T-helper 17 cell (primary cell): ENCODE measurements around the gene OLFML2A. TPM values are rescaled to one million over a fixed set of nuclear protein-coding genes. Genes with fewer than 3 reads are reported as not detected.
"Not testable (repeated sequence)": the region's sequence is repeated elsewhere in the genome, so short reads cannot be mapped to it uniquely, and the experiment has no call there.

ENCODE experiments used
- ATAC-seq: fragments of 150-1000 bp; cut with Tn5 transposase; 2 replicates; pipeline ENCODE4 v1.10.0; 2021; ENCODE audit warnings: mild to moderate bottlenecking, moderate library complexity
- DNase-seq, 3 donors: peaks; one replicate each; pipeline versions ENCODE4 v3.0.0 to v3.0.0-alpha.2; 2020 to 2021
- H3K9me3 ChIP-seq: one replicate; pipeline ENCODE4 v1.7.0; 2013; ENCODE audit warnings: low read length, mild to moderate bottlenecking; ENCODE audit not compliant: control insufficient read depth, poor library complexity, severe bottlenecking
- H3K27ac Mint-ChIP-seq: one replicate; pipeline ENCODE4 v1.8.0; 2022; ENCODE audit warnings: mild to moderate bottlenecking, moderate library complexity, mixed read lengths
- H3K27me3 Mint-ChIP-seq: one replicate; pipeline ENCODE4 v1.8.0; 2022; ENCODE audit warnings: mixed read lengths
- H3K36me3 Mint-ChIP-seq: one replicate; pipeline ENCODE4 v1.8.0; 2022; ENCODE audit warnings: low read depth, mixed read lengths
- H3K4me1 Mint-ChIP-seq: one replicate; pipeline ENCODE4 v1.8.0; 2022; ENCODE audit warnings: mild to moderate bottlenecking, mixed read lengths
- H3K4me3 Mint-ChIP-seq: one replicate; pipeline ENCODE4 v1.8.0; 2022; ENCODE audit warnings: mild to moderate bottlenecking, moderate library complexity, mixed read lengths
- total RNA-seq, 4 donors: library from RNA in 2 of 4; stranded (reverse) in 2 of 4; gene quantifications; one replicate each; pipeline ENCODE4 v1.2.3 and lab custom pipeline; 2022 to 2026

OLFML2A gene
- total RNA-seq, 2 donors from 2014 or later = not detected

- Mint-ChIP-seq H3K4me3 (no peak overlapping the region), H3K4me1 (peaks cover 2% of the 10 kb centered on the region), H3K36me3 (no peaks in the 10 kb centered on the region), H3K27me3 (peaks cover 16% of the 10 kb centered on the region), H3K27ac (no peak overlapping the region)
- DNase-seq = no peak
- ATAC-seq = no peak
- no peaks in the 10 kb centered on the region for H3K9me3 ChIP-seq
Observed at GRCh38 chr9:124814164-124814535, 37.2 kb downstream of the OLFML2A start.

- ATAC-seq = no peak
- Mint-ChIP-seq H3K4me1 (peaks cover 2% of the 10 kb centered on the region), H3K4me3 (no peak overlapping the region), H3K27ac (no peak overlapping the region), H3K36me3 (no peaks in the 10 kb centered on the region), H3K27me3 (peaks cover 25% of the 10 kb centered on the region)
- no peak for DNase-seq
- no peaks in the 10 kb centered on the region for H3K9me3 ChIP-seq
Observed at GRCh38 chr9:124815601-124816000, 38.7 kb downstream of the OLFML2A start.

- H3K27me3 Mint-ChIP-seq = peaks cover 39% of the 10 kb centered on the region
- peaks cover 2% of the 10 kb centered on the region for H3K4me1 Mint-ChIP-seq
- DNase-seq = no peak
- H3K27ac Mint-ChIP-seq = no peak overlapping the region
- ATAC-seq = no peak
- no peaks in the 10 kb centered on the region for H3K36me3 Mint-ChIP-seq
- H3K9me3 ChIP-seq = no peaks in the 10 kb centered on the region
- no peak overlapping the region for H3K4me3 Mint-ChIP-seq
Observed at GRCh38 chr9:124818431-124819281, 41.7 kb downstream of the OLFML2A start.

GRCh38 chr9:124820698-124821623 lies 44.0 kb downstream of the OLFML2A start:
- ATAC-seq (no peak), DNase-seq (no peak)
- H3K27me3 Mint-ChIP-seq = peaks cover 39% of the 10 kb centered on the region
- H3K36me3 Mint-ChIP-seq = no peaks in the 10 kb centered on the region
- H3K27ac Mint-ChIP-seq = no peak overlapping the region
- no peak overlapping the region for H3K4me3 Mint-ChIP-seq
- peaks cover 2% of the 10 kb centered on the region for H3K4me1 Mint-ChIP-seq
- H3K9me3 ChIP-seq = no peaks in the 10 kb centered on the region

- H3K4me3 Mint-ChIP-seq = no peak overlapping the region
- H3K36me3 Mint-ChIP-seq = no peaks in the 10 kb centered on the region
- H3K27ac Mint-ChIP-seq = no peak overlapping the region
- peaks cover 3% of the 10 kb centered on the region for H3K4me1 Mint-ChIP-seq
- ATAC-seq = no peak
- no peak for DNase-seq
- peaks cover 7% of the 10 kb centered on the region for H3K27me3 Mint-ChIP-seq
- H3K9me3 ChIP-seq = no peaks in the 10 kb centered on the region
Observed at GRCh38 chr9:124828489-124829333, 51.8 kb downstream of the OLFML2A start.

GRCh38 chr9:124829334-124829669 lies 52.4 kb downstream of the OLFML2A start:
- H3K9me3 ChIP-seq = no peaks in the 10 kb centered on the region
- ATAC-seq = no peak
- H3K36me3 Mint-ChIP-seq = no peaks in the 10 kb centered on the region
- no peak overlapping the region for H3K4me3 Mint-ChIP-seq
- no peak for DNase-seq
- H3K27ac Mint-ChIP-seq = no peak overlapping the region
- H3K27me3 Mint-ChIP-seq = peaks cover 10% of the 10 kb centered on the region
- H3K4me1 Mint-ChIP-seq = peaks cover 3% of the 10 kb centered on the region

- DNase-seq (no peak), ATAC-seq (no peak)
- H3K27ac Mint-ChIP-seq = no peak overlapping the region
- no peak overlapping the region for H3K4me3 Mint-ChIP-seq
- H3K36me3 Mint-ChIP-seq = no peaks in the 10 kb centered on the region
- peaks cover 3% of the 10 kb centered on the region for H3K4me1 Mint-ChIP-seq
- peaks cover 16% of the 10 kb centered on the region for H3K27me3 Mint-ChIP-seq
- H3K9me3 ChIP-seq = no peaks in the 10 kb centered on the region
Observed at GRCh38 chr9:124830593-124830992, 53.7 kb downstream of the OLFML2A start.

GRCh38 chr9:124831642-124832364 lies 54.9 kb downstream of the OLFML2A start:
- H3K36me3 Mint-ChIP-seq = no peaks in the 10 kb centered on the region
- H3K9me3 ChIP-seq = no peaks in the 10 kb centered on the region
- H3K4me1 Mint-ChIP-seq = peaks cover 3% of the 10 kb centered on the region
- H3K27ac Mint-ChIP-seq = no peak overlapping the region
- ATAC-seq (no peak), DNase-seq (no peak)
- H3K4me3 Mint-ChIP-seq = no peak overlapping the region
- peaks cover 19% of the 10 kb centered on the region for H3K27me3 Mint-ChIP-seq

GRCh38 chr9:124834591-124834990 lies 57.7 kb downstream of the OLFML2A start:
- no peak overlapping the region for H3K4me3 Mint-ChIP-seq

GRCh38 chr9:124835026-124835557 lies 58.2 kb downstream of the OLFML2A start:
- no peak for DNase-seq
- Mint-ChIP-seq H3K4me1 (no peaks in the 10 kb centered on the region), H3K4me3 (no peak overlapping the region), H3K27ac (no peak overlapping the region), H3K27me3 (peaks cover 39% of the 10 kb centered on the region), H3K36me3 (no peaks in the 10 kb centered on the region)
- no peak for ATAC-seq
- no peaks in the 10 kb centered on the region for H3K9me3 ChIP-seq

More at GRCh38 chr9:124834591-124834990, 57.7 kb downstream of the OLFML2A start:
- Mint-ChIP-seq H3K36me3 (no peaks in the 10 kb centered on the region), H3K27me3 (peaks cover 37% of the 10 kb centered on the region), H3K27ac (no peak overlapping the region), H3K4me1 (no peaks in the 10 kb centered on the region)
- H3K9me3 ChIP-seq = no peaks in the 10 kb centered on the region
- no peak for ATAC-seq
- DNase-seq = no peak

GRCh38 chr9:124838132-124838531 lies 61.2 kb downstream of the OLFML2A start:
- not testable (repeated sequence) for H3K4me1 Mint-ChIP-seq, H3K4me3 Mint-ChIP-seq, H3K36me3 Mint-ChIP-seq, ATAC-seq, H3K27ac Mint-ChIP-seq, DNase-seq, H3K9me3 ChIP-seq
- peaks cover 32% of the 10 kb centered on the region for H3K27me3 Mint-ChIP-seq

GRCh38 chr9:124838567-124839275 lies 61.8 kb downstream of the OLFML2A start:
- not testable (repeated sequence) for H3K27ac Mint-ChIP-seq, H3K36me3 Mint-ChIP-seq, ATAC-seq, H3K4me3 Mint-ChIP-seq, H3K9me3 ChIP-seq, DNase-seq, H3K4me1 Mint-ChIP-seq
- H3K27me3 Mint-ChIP-seq = peaks cover 32% of the 10 kb centered on the region
